ENCODE data around the gene LRRC1.

GRCh38 chr6:53852805-53853204 is 58.0 kb downstream of the LRRC1 start:
- TF ChIP-seq, protein P1, sequence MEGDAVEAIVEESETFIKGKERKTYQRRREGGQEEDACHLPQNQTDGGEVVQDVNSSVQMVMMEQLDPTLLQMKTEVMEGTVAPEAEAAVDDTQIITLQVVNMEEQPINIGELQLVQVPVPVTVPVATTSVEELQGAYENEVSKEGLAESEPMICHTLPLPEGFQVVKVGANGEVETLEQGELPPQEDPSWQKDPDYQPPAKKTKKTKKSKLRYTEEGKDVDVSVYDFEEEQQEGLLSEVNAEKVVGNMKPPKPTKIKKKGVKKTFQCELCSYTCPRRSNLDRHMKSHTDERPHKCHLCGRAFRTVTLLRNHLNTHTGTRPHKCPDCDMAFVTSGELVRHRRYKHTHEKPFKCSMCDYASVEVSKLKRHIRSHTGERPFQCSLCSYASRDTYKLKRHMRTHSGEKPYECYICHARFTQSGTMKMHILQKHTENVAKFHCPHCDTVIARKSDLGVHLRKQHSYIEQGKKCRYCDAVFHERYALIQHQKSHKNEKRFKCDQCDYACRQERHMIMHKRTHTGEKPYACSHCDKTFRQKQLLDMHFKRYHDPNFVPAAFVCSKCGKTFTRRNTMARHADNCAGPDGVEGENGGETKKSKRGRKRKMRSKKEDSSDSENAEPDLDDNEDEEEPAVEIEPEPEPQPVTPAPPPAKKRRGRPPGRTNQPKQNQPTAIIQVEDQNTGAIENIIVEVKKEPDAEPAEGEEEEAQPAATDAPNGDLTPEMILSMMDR (conservative IDR thresholded peaks at IDR 0.05; ENCODE audit: low read depth, low read length), result no peak
- no peak for TF ChIP-seq EZH2phosphoT487 (IDR thresholded peaks at IDR 0.05; ENCODE audit: borderline replicate concordance, low read length)

All from PC-3 (cell line).